SK-N-MC (cell line): ENCODE measurements around the gene SLC39A12.

ENCODE experiments used
- DNase-seq: peaks from one replicate; pipeline ENCODE4 v3.0.0-alpha.2; 2011; ENCODE audit warnings: low read depth, low spot score
- H3K27ac ChIP-seq: fragments of 200-600 bp; sonication (generic); 2 replicates; pipeline ENCODE4 v1.5.1; 2016; ENCODE audit warnings: mixed run types
- H3K36me3 ChIP-seq: fragments of 200-600 bp; sonication (generic); 2 replicates; pipeline ENCODE4 v1.6.1; 2017; ENCODE audit warnings: antibody characterized with exemption, low read length, mixed read lengths; ENCODE audit not compliant: insufficient read depth
- H3K4me3 ChIP-seq: fragments of 200-600 bp; sonication (generic); 2 replicates; pipeline ENCODE4 v1.5.1; 2016
- H3K9ac ChIP-seq: fragments of 200-600 bp; sonication (generic); 2 replicates; pipeline ENCODE4 v1.8.0; 2017; ENCODE audit warnings: mixed run types, mixed read lengths; ENCODE audit not compliant: insufficient read length
- H3K9me3 ChIP-seq: fragments of 200-600 bp; sonication (generic); 2 replicates; pipeline ENCODE4 v1.6.1; 2017; ENCODE audit warnings: low read depth, mild to moderate bottlenecking, antibody characterized with exemption, low read length, moderate library complexity, mixed read lengths
- EZH2 ChIP-seq: fragments of 200-600 bp; sonication (generic); IDR thresholded peaks from one replicate; pipeline ENCODE4 v1.6.1; 2017; ENCODE audit warnings: antibody characterized with exemption
- FOXP2 ChIP-seq: optimal IDR thresholded peaks from 2 replicates; pipeline ENCODE3; 2011; ENCODE audit warnings: mild to moderate bottlenecking, moderate library complexity; ENCODE audit not compliant: insufficient read depth; ENCODE audit errors: extremely low read length, control extremely low read depth
- POLR2AphosphoS5 ChIP-seq: IDR thresholded peaks from 2 replicates; pipeline ENCODE4 v1.6.1; 2012; ENCODE audit warnings: mild to moderate bottlenecking, low read depth, low read length, borderline replicate concordance

The SLC39A12 gene

DNA sequence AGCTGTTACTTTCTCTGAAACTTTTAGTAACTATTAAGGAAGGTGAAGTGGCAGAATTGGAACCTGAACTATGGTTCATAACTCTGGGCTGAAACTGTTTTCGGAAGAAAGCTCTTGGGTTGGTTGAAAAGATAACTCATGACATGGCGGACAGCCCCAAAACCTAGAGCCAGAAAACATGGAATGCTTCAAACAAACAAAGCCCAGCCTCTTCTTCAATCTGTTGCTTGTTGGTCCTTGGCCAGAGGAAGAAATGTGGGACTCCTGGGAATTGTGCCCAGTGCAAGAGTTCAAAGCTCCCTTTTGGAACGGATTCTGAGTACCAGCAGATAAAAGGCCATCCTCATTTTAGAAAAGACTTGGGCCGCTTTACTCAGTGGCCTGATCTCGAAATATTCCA is 135.6 kb downstream of the SLC39A12 start:
- H3K9ac ChIP-seq: no peak overlapping the region
- no peak for DNase-seq
- H3K36me3 ChIP-seq: no peaks in the 10 kb centered on the region
- H3K9me3 ChIP-seq: no peaks in the 10 kb centered on the region
- no peak for TF ChIP-seq POLR2AphosphoS5
- no peak for TF ChIP-seq FOXP2
- TF ChIP-seq EZH2: no peak
- H3K4me3 ChIP-seq: no peak overlapping the region
- H3K27ac ChIP-seq: no peak overlapping the region
